Right atrium auricular region (tissue), 2 donors: ENCODE data around the gene XCL1. TPM values are rescaled to one million over a fixed set of nuclear protein-coding genes. Genes with fewer than 3 reads are reported as not detected.

ENCODE experiments used
- DNase-seq: peaks from one replicate; pipeline ENCODE4 v3.0.0-alpha.2; 2019; ENCODE audit warnings: low spot score
- H3K27ac ChIP-seq, 2 donors: fragments of 200-600 bp; sonication (generic); 1 replicate in 1 of 2; 2 replicates in 1 of 2; pipeline ENCODE4 v1.5.1; 2016 to 2019
- H3K27me3 ChIP-seq, 2 donors: fragments of 200-600 bp; sonication (generic); one replicate each; pipeline versions ENCODE4 v1.5.1 to v1.6.0; 2017 to 2019
- H3K36me3 ChIP-seq: fragments of 200-600 bp; sonication (generic); one replicate; pipeline ENCODE4 v1.5.1; 2016
- H3K4me1 ChIP-seq, 2 donors: fragments of 200-600 bp; sonication (generic); one replicate each; pipeline versions ENCODE4 v1.5.1 to v1.6.0; 2017 to 2019
- H3K4me3 ChIP-seq, 2 donors: fragments of 200-600 bp; sonication (generic); 1 replicate in 1 of 2; 2 replicates in 1 of 2; pipeline ENCODE4 v1.5.1; 2017 to 2019; ENCODE audit warnings: mild to moderate bottlenecking in 1 of 2, moderate library complexity in 1 of 2
- H3K9me3 ChIP-seq, 2 donors: fragments of 200-600 bp; sonication (generic); one replicate each; pipeline ENCODE4 v1.5.1; 2019
- total RNA-seq, 2 donors: library from RNA; depleted of rRNA; stranded (reverse); fragments of >200 nt; gene quantifications; one replicate each; pipeline ENCODE4 v1.1.0, GENCODE V29; 2016
- TF ChIP-seq, protein P1 (sequence below), 2 donors: fragments of 200-600 bp; sonication (generic); IDR thresholded peaks; one replicate each; pipeline ENCODE4 v1.5.1; 2019; ENCODE audit warnings: antibody characterized with exemption in 2 of 2

The XCL1 gene
- total RNA-seq, 2 donors from 2014 or later, result 0.39 TPM; not detected in 1

DNA sequence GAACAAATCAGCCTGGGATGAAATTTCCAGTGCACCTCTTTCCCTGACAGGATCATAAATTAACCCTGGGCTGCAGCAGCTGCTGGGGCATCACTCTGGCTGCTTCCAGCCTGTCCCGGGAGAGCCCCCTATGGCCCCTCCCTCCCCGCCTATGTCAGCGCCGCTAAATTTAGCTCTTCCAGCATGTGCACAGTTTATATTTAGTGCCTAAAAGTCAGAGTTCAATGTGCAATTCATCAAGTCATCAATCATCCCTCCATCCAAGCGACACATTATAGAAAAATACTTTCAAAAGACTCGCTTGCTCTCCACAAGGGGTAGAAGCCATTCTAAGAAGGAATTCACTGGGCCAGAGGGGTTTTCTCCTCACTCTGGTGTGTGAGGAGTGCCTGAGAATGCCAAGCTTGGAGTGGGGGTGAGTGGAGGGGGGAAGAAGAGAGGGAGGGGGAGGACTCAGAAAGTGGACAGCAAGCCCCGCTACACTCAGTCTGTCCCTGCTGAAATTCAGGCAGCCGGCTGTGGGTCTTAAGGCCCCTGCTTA is 37.4 kb downstream of the XCL1 start:
- Histone ChIP-seq H3K9me3 (no peaks in the 10 kb centered on the region), H3K27me3 (no peaks in the 10 kb centered on the region), H3K27ac (peak overlapping the region; percentile 41 to 61), H3K4me3 (no peak overlapping the region), H3K36me3 (no peaks in the 10 kb centered on the region), H3K4me1 (peaks cover 0 to 29% of the 10 kb centered on the region in 2 donors)
- no peak for DNase-seq
- TF ChIP-seq, protein P1, sequence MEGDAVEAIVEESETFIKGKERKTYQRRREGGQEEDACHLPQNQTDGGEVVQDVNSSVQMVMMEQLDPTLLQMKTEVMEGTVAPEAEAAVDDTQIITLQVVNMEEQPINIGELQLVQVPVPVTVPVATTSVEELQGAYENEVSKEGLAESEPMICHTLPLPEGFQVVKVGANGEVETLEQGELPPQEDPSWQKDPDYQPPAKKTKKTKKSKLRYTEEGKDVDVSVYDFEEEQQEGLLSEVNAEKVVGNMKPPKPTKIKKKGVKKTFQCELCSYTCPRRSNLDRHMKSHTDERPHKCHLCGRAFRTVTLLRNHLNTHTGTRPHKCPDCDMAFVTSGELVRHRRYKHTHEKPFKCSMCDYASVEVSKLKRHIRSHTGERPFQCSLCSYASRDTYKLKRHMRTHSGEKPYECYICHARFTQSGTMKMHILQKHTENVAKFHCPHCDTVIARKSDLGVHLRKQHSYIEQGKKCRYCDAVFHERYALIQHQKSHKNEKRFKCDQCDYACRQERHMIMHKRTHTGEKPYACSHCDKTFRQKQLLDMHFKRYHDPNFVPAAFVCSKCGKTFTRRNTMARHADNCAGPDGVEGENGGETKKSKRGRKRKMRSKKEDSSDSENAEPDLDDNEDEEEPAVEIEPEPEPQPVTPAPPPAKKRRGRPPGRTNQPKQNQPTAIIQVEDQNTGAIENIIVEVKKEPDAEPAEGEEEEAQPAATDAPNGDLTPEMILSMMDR (IDR thresholded peaks at IDR 0.05), result no peak

DNA sequence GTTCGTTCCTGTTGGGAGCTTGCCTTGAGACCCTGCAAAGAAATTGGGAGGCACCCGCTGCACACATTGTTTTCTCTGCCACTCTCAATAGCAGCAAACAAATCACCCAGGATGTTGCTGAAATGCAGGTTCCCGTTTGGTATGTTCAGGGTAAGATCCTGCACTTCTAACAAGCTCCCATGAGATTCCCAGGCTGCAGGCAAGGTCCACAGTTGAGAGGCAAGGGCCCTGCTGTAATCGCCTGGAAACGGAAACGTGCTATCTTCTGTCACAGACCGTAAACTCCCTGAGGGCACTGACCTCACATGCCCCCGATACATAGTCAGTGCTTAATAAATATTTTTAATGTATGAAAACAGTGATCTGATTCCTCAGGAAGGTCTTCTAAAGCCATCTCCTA is 37.8 kb downstream of the XCL1 start:
- TF ChIP-seq, protein P1 (IDR thresholded peaks at IDR 0.05), result no peak
- Histone ChIP-seq H3K36me3 (no peaks in the 10 kb centered on the region), H3K9me3 (no peaks in the 10 kb centered on the region), H3K27ac (peak overlapping the region; percentile 15 to 61), H3K27me3 (no peaks in the 10 kb centered on the region), H3K4me1 (peaks cover 0 to 24% of the 10 kb centered on the region in 2 donors), H3K4me3 (no peak overlapping the region)
- DNase-seq, result no peak

DNA sequence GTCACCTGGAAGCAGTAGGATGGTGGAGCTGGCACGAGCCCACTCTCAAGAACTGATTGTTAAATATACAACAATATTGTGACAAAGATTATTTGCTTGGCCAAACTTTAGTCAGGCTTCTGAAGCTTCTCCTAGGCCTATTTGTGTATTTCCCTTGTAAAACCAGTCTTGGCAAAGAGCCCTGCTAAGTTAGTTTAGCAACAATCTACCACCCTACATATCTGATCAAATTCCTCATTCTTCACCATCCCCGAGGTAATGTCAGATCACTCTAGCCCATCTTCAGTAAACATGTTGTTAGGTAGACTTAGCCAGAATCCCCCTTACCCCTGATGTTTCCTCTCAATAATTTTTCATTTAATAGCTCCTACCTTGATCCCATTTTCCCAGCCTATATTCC is 39.6 kb downstream of the XCL1 start:
- no peaks in the 10 kb centered on the region for H3K9me3 ChIP-seq
- peaks cover 0 to 16% of the 10 kb centered on the region in 2 donors for H3K4me1 ChIP-seq
- H3K27ac ChIP-seq, result no peak overlapping the region
- H3K27me3 ChIP-seq, result no peaks in the 10 kb centered on the region
- TF ChIP-seq, protein P1 (IDR thresholded peaks at IDR 0.05), result no peak
- H3K4me3 ChIP-seq, result no peak overlapping the region
- no peaks in the 10 kb centered on the region for H3K36me3 ChIP-seq
- no peak for DNase-seq

DNA sequence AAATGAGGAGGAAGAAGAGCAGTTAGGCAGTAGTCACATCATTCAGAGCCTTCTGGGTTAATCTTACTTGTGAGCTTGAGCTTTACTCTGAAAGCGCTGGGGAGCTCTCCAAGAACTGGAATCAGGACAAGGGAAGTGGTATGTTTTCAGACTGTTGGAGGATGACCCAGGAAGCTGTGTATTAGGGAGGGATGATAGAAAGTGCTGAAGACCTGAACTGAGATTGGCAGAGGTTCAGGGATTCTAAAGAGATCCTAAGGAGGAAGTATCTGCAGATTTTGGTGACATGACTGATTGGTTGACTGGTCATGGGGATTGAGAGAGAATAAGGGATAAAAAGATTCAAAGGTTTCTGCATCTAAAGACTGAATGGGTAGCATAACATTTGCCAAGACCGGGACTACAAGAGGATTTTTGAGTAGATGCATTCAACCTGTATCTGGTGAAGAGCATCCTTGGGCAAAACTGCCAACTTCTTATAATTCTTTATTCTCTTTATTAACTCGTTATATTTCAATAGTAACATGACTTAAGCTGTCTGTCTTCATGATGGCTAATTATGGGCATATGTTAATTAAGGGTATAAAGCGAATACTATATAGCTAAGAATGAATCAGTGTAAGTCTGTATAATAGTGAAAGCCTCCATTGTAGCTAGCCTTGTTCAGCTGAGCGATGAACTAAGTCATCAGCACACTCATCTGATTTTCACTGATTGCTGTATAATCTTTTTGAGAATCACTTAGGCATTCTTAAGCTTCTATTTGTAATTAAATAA is 41.8 kb downstream of the XCL1 start:
- no peak for DNase-seq
- no peaks in the 10 kb centered on the region for H3K36me3 ChIP-seq
- no peaks in the 10 kb centered on the region for H3K27me3 ChIP-seq
- H3K4me1 ChIP-seq, result peaks cover 0 to 22% of the 10 kb centered on the region in 2 donors
- H3K4me3 ChIP-seq, result no peak overlapping the region
- H3K27ac ChIP-seq, result no peak overlapping the region
- no peaks in the 10 kb centered on the region for H3K9me3 ChIP-seq
- TF ChIP-seq, protein P1 (IDR thresholded peaks at IDR 0.05), result no peak

DNA sequence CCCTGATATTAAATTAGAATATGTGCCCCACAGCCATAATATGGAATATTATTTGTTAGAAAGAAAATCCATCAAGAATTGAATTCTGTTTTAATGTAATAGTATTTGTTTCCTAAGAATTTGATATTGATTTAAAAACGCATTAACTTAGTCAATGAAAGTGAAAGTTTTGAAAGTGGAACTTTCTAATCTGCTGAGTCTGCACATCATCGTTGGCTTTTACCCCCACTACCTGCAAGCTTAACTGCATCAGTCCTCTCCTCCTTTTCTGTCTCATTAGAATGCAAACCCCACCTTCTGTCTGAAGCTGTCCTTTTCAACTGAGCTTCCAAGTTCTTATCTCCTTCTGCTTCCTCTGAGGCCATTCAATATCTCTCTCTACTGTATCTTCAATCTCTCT is 42.5 kb downstream of the XCL1 start:
- H3K4me1 ChIP-seq, result peaks cover 0 to 22% of the 10 kb centered on the region in 2 donors
- no peak overlapping the region for H3K27ac ChIP-seq
- TF ChIP-seq, protein P1 (IDR thresholded peaks at IDR 0.05), result no peak
- H3K27me3 ChIP-seq, result no peaks in the 10 kb centered on the region
- no peaks in the 10 kb centered on the region for H3K9me3 ChIP-seq
- no peak for DNase-seq
- no peak overlapping the region for H3K4me3 ChIP-seq
- H3K36me3 ChIP-seq, result no peaks in the 10 kb centered on the region
